Fibroblast of lung (primary cell): ENCODE measurements around the gene LCAT.

Experiments used
- CTCF ChIP-seq, 2 donors: IDR thresholded peaks in 1 of 2; conservative IDR thresholded peaks in 1 of 2; 1 replicate in 1 of 2; 2 replicates in 1 of 2; pipeline ENCODE4 v1.5.1; 2011 to 2012; ENCODE audit warnings: low read length in 2 of 2, control low read depth in 1 of 2, inconsistent platforms in 1 of 2, low read depth in 1 of 2, mild to moderate bottlenecking in 1 of 2
- EZH2 ChIP-seq: IDR thresholded peaks from 2 replicates; pipeline ENCODE4 v1.5.1; 2012; ENCODE audit warnings: low read length, control low read depth, mild to moderate bottlenecking; ENCODE audit errors: missing control alignments

- no peak for TF ChIP-seq CTCF (conservative IDR thresholded peaks at IDR 0.05 in 1 of 2, IDR thresholded peaks at IDR 0.05 in 1 of 2; ENCODE audit: low read depth in 1 of 2, low read length in 2 of 2)
- TF ChIP-seq EZH2 = no peak
Measured at GRCh38 chr16:67902831-67903230, 41.1 kb downstream of the LCAT start.
